CD14-positive monocyte (primary cell): ENCODE results near the gene CCN5. TPM values are rescaled to one million over a fixed set of nuclear protein-coding genes. Genes with fewer than 3 reads are reported as not detected.

Experiments used
- DNase-seq, 3 donors: peaks; one replicate each; pipeline ENCODE4 v3.0.0-alpha.2; 2011 to 2022
- H2AFZ ChIP-seq: 2 replicates; pipeline ENCODE4 v1.6.0; 2012; ENCODE audit warnings: mild to moderate bottlenecking, low read depth, low read length, inconsistent platforms; ENCODE audit not compliant: insufficient read depth, poor library complexity, severe bottlenecking
- H3K27ac ChIP-seq, 2 donors: 1 replicate in 1 of 2; 2 replicates in 1 of 2; pipeline ENCODE4 v1.5.1; 2012 to 2013; ENCODE audit warnings: low read length in 2 of 2, control low read depth in 1 of 2, inconsistent platforms in 1 of 2, low read depth in 1 of 2, mild to moderate bottlenecking in 1 of 2
- H3K27me3 ChIP-seq, 2 donors: one replicate each; pipeline versions ENCODE4 v1.6.0 to v1.6.1; 2011 to 2013; ENCODE audit warnings: low read length in 2 of 2; ENCODE audit not compliant: control insufficient read depth in 2 of 2, insufficient read depth in 2 of 2
- H3K36me3 ChIP-seq, 2 donors: replicated peaks in 1 of 2; 1 replicate in 1 of 2; 2 replicates in 1 of 2; pipeline versions ENCODE4 v1.5.1 to v1.6.1; 2012 to 2013; ENCODE audit warnings: low read length in 2 of 2, control low read depth in 1 of 2, inconsistent platforms in 1 of 2, mild to moderate bottlenecking in 1 of 2; ENCODE audit not compliant: insufficient read depth in 2 of 2, control insufficient read depth in 1 of 2
- H3K4me1 ChIP-seq, 2 donors: 1 replicate in 1 of 2; 2 replicates in 1 of 2; pipeline versions ENCODE4 v1.5.1 to v1.6.1; 2012 to 2013; ENCODE audit warnings: low read length in 2 of 2, control low read depth in 1 of 2, inconsistent platforms in 1 of 2, mild to moderate bottlenecking in 1 of 2, moderate library complexity in 1 of 2; ENCODE audit not compliant: insufficient read depth in 2 of 2, control insufficient read depth in 1 of 2
- H3K4me2 ChIP-seq: replicated peaks from 2 replicates; pipeline ENCODE3; 2012; ENCODE audit warnings: low read length, moderate library complexity, mild to moderate bottlenecking; ENCODE audit not compliant: poor library complexity, severe bottlenecking; ENCODE audit errors: extremely low read depth
- H3K4me3 ChIP-seq, 3 experiments: fragments of 200-600 bp in 1 of 3; sonication (generic) in 1 of 3; replicated peaks in 1 of 3; 1 replicate in 2 of 3; 2 replicates in 1 of 3; pipeline ENCODE4 v1.5.1; 2011 to 2013; ENCODE audit warnings: low read length in 3 of 3, mild to moderate bottlenecking in 3 of 3, control low read depth in 2 of 3, low read depth in 2 of 3, inconsistent platforms in 1 of 3, moderate library complexity in 1 of 3
- H3K79me2 ChIP-seq: 2 replicates; pipeline ENCODE4 v1.6.0; 2012; ENCODE audit warnings: mild to moderate bottlenecking, control low read depth, inconsistent platforms, low read length, moderate library complexity; ENCODE audit not compliant: insufficient read depth
- H3K9ac ChIP-seq: 2 replicates; pipeline ENCODE4 v1.6.0; 2017; ENCODE audit warnings: low read length, mild to moderate bottlenecking; ENCODE audit not compliant: insufficient read depth, poor library complexity, severe bottlenecking
- H3K9me3 ChIP-seq, 2 donors: replicated peaks in 1 of 2; 1 replicate in 1 of 2; 2 replicates in 1 of 2; pipeline versions ENCODE4 v1.5.1 to v1.6.1; 2012 to 2013; ENCODE audit warnings: low read length in 2 of 2, control low read depth in 1 of 2; ENCODE audit not compliant: control insufficient read depth in 1 of 2, insufficient read depth in 1 of 2
- H4K20me1 ChIP-seq: 2 replicates; pipeline ENCODE4 v1.6.0; 2012; ENCODE audit warnings: mild to moderate bottlenecking, low read length, control low read depth, moderate library complexity; ENCODE audit not compliant: insufficient read depth
- H3K27ac Mint-ChIP-seq, 7 donors: one replicate each; pipeline ENCODE4 v1.8.0; 2020; ENCODE audit warnings: mild to moderate bottlenecking in 7 of 7, mixed read lengths in 7 of 7, moderate library complexity in 6 of 7, inconsistent platforms in 2 of 7
- H3K27me3 Mint-ChIP-seq, 3 donors: one replicate each; pipeline ENCODE4 v1.8.0; 2021 to 2022; ENCODE audit warnings: low read depth in 3 of 3, mild to moderate bottlenecking in 3 of 3, mixed read lengths in 3 of 3, moderate library complexity in 3 of 3, inconsistent platforms in 1 of 3
- H3K36me3 Mint-ChIP-seq, 2 donors: one replicate each; pipeline ENCODE4 v1.8.0; 2020; ENCODE audit warnings: mixed read lengths in 2 of 2, inconsistent platforms in 1 of 2, mild to moderate bottlenecking in 1 of 2
- H3K4me1 Mint-ChIP-seq: one replicate; pipeline ENCODE4 v1.8.0; 2020; ENCODE audit warnings: mild to moderate bottlenecking, mixed read lengths
- H3K4me3 Mint-ChIP-seq, 2 donors: one replicate each; pipeline ENCODE4 v1.8.0; 2020; ENCODE audit warnings: mild to moderate bottlenecking in 2 of 2, mixed read lengths in 2 of 2, moderate library complexity in 1 of 2
- H3K9me3 Mint-ChIP-seq, 7 donors: one replicate each; pipeline ENCODE4 v1.8.0; 2020 to 2022; ENCODE audit warnings: mixed read lengths in 7 of 7, mild to moderate bottlenecking in 6 of 7, moderate library complexity in 6 of 7, inconsistent platforms in 2 of 7
- WGBS: methylation state at CpG from one replicate; pipeline ENCODE4 v1.1.5; 2013; ENCODE audit warnings: missing lambda C conversion rate; ENCODE audit not compliant: insufficient coverage; 5-methylcytosine and 5-hydroxymethylcytosine counted together
- intact Hi-C, 2 donors: fragments of 100-400 bp; cut with micrococcal nuclease; formaldehyde crosslinking; loops; one replicate each; pipeline versions ENCODE4 v1.15.0 to v1.15.1; 2023
- polyA plus RNA-seq, 3 donors: library from polyadenylated mRNA; depleted of rRNA in 1 of 3; unstranded in 2 of 3; stranded (reverse) in 1 of 3; fragments of 300-500 nt in 2 of 3; fragments of >200 nt in 1 of 3; fragmentation: Illumina TruSeq in 2 of 3; gene quantifications; 1 replicate in 2 of 3; 2 replicates in 1 of 3; pipeline ENCODE4 v1.2.3, GENCODE V29; 2012 to 2021
- TF ChIP-seq, protein P1 (sequence below): fragments of 200-600 bp; IDR thresholded peaks from one replicate; pipeline ENCODE4 v1.8.0; 2022; ENCODE audit warnings: antibody characterized with exemption, mild to moderate bottlenecking

CCN5 gene
- polyA plus RNA-seq, 3 donors: not detected

GRCh38 chr20:44719841-44720240 is 4.7 kb downstream of the CCN5 start:
- Mint-ChIP-seq H3K36me3 (no peaks in the 10 kb centered on the region), H3K4me1 (peaks cover 4% of the 10 kb centered on the region), H3K27ac (no peak overlapping the region), H3K27me3 (peaks cover 0 to 11% (median 5%) of the 10 kb centered on the region in 3 donors), H3K4me3 (no peak overlapping the region), H3K9me3 (no peaks in the 10 kb centered on the region)
- Histone ChIP-seq H3K27me3 (no peaks in the 10 kb centered on the region), H4K20me1 (no peaks in the 10 kb centered on the region), H3K9me3 (no peaks in the 10 kb centered on the region), H2AFZ (no peak overlapping the region), H3K4me3 (no peak overlapping the region), H3K4me2 (no peak overlapping the region), H3K27ac (no peak overlapping the region), H3K4me1 (peaks cover under 1 to 2% of the 10 kb centered on the region in 2 donors), H3K36me3 (no peaks in the 10 kb centered on the region), H3K79me2 (no peaks in the 10 kb centered on the region), H3K9ac (no peak overlapping the region)
- intact Hi-C loops: no loop called here
- 95% methylated on average over 18 of the region's 19 CpGs for WGBS
- DNase-seq: no peak
- TF ChIP-seq, protein P1, sequence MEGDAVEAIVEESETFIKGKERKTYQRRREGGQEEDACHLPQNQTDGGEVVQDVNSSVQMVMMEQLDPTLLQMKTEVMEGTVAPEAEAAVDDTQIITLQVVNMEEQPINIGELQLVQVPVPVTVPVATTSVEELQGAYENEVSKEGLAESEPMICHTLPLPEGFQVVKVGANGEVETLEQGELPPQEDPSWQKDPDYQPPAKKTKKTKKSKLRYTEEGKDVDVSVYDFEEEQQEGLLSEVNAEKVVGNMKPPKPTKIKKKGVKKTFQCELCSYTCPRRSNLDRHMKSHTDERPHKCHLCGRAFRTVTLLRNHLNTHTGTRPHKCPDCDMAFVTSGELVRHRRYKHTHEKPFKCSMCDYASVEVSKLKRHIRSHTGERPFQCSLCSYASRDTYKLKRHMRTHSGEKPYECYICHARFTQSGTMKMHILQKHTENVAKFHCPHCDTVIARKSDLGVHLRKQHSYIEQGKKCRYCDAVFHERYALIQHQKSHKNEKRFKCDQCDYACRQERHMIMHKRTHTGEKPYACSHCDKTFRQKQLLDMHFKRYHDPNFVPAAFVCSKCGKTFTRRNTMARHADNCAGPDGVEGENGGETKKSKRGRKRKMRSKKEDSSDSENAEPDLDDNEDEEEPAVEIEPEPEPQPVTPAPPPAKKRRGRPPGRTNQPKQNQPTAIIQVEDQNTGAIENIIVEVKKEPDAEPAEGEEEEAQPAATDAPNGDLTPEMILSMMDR: no peak

- Mint-ChIP-seq H3K9me3 (no peaks in the 10 kb centered on the region), H3K27ac (no peak overlapping the region), H3K27me3 (peaks cover 0 to 9% (median 3%) of the 10 kb centered on the region in 3 donors), H3K36me3 (no peaks in the 10 kb centered on the region), H3K4me1 (peaks cover 3% of the 10 kb centered on the region), H3K4me3 (no peak overlapping the region)
- Histone ChIP-seq H4K20me1 (no peaks in the 10 kb centered on the region), H3K79me2 (no peaks in the 10 kb centered on the region), H3K27ac (no peak overlapping the region), H3K4me1 (no peaks in the 10 kb centered on the region), H3K4me3 (no peak overlapping the region), H3K4me2 (no peak overlapping the region), H3K27me3 (no peaks in the 10 kb centered on the region), H3K9me3 (no peaks in the 10 kb centered on the region), H3K9ac (no peak overlapping the region), H3K36me3 (no peaks in the 10 kb centered on the region), H2AFZ (no peak overlapping the region)
- DNase-seq: no peak
- WGBS: 85% methylated on average over 2 of the region's 7 CpGs
- intact Hi-C loops: no loop called here
- TF ChIP-seq, protein P1: no peak
These were observed 5.4 kb downstream of the CCN5 start for GRCh38 chr20:44720621-44720996.
